Measurements from ENCODE around the gene RAB21.

Gene RAB21

GRCh38 chr12:71848212-71848611 is 93.5 kb downstream of the RAB21 start:
- POLR2A ChIA-PET = no interaction called here
- TF ChIP-seq PKNOX1 (IDR thresholded peaks at IDR 0.05) (no peak), ELF4 (IDR thresholded peaks at IDR 0.05) (no peak), SP1 (IDR thresholded peaks at IDR 0.05) (no peak), HDGF (IDR thresholded peaks at IDR 0.05; ENCODE audit: borderline replicate concordance) (no peak), CTBP1 (IDR thresholded peaks at IDR 0.05; ENCODE audit: borderline replicate concordance) (no peak), FOXA1 (IDR thresholded peaks at IDR 0.05) (no peak)
- DNase-seq (ENCODE audit: extremely low spot score) = no peak
- CTCF ChIA-PET = interaction anchor here (0.7 kb wide), 1 partner anchor 54 kb away, joined by 3 read pairs; no protein-coding TSS in a partner anchor

DNA sequence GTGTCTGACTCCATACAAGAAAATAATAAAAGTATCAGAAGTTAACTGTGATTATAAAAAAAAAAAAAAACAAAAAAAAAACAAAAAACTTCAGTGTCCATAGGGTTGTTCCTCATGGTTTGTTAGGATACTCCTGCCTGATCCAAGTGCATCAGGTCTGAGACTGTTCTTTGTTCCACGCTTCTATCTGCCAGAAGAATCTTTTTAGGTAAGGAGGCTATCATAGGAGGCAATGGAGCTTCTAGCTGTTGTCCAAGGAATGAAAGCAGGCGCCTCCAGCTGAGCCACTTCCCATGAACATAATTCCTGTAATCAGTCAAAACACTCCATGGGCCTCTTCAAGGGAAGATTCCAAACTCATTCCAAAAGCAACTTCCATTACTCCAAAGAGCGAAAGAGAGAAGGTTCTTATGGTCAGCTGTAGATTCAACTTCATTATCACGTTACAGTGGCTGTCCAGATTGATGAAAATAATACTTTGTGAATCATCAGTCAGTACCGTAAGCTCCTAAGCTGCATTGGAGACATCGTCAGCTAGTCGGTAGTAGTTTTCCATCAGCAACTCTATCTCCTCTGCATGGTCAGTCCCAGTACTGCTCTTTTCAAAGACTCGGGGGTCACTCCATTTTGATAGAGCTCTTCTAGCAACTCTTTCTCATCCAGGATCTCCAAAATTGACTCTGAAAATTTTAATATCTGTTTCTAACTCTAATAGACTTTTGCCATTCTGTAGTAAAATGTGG is 94.6 kb downstream of the RAB21 start:
- DNase-seq (ENCODE audit: extremely low spot score) = no peak
- POLR2A ChIA-PET = interaction anchor here (0.8 kb wide), 1 partner anchor 95 kb away, joined by 3 read pairs; the partner anchor contains the start of gene RAB21
- CTCF ChIA-PET = no interaction called here
- TF ChIP-seq FOXK2 (IDR thresholded peaks at IDR 0.05) (no peak), SUZ12 (IDR thresholded peaks at IDR 0.05) (no peak), LEF1 (IDR thresholded peaks at IDR 0.05; ENCODE audit: borderline replicate concordance) (no peak), BHLHE40 (IDR thresholded peaks at IDR 0.05; ENCODE audit: borderline replicate concordance) (no peak), PKNOX1 (IDR thresholded peaks at IDR 0.05) (no peak), L3MBTL2 (conservative IDR thresholded peaks at IDR 0.05) (no peak), ELF4 (IDR thresholded peaks at IDR 0.05) (no peak), NFRKB (IDR thresholded peaks at IDR 0.05) (no peak), FOXA1 (IDR thresholded peaks at IDR 0.05) (no peak), FOXM1 (IDR thresholded peaks at IDR 0.05; ENCODE audit: borderline replicate concordance) (no peak)
